IMR-90 (cell line): ENCODE results near the gene PRKN. TPM values are rescaled to one million over a fixed set of nuclear protein-coding genes. Genes with fewer than 3 reads are reported as not detected.

Source experiments
- ATAC-seq: fragments of 200-7000 bp; cut with Tn5 transposase; 2 replicates; pipeline ENCODE4 v1.9.1; 2020; ENCODE audit warnings: low read depth, mild to moderate bottlenecking, moderate library complexity
- BruUV-seq: library from RNA; stranded (reverse); fragments of 400-500 nt; replicated peaks from 2 replicates; lab custom pipeline; 2021; lab: Mats Ljungman, UMichigan
- CTCF ChIA-PET: fragments of 300-600 bp; formaldehyde crosslinking; extraction: SDS; loops from one replicate; lab custom pipeline; 2021; ENCODE audit warnings: antibody characterized with exemption; lab: Yijun Ruan, JAX
- POLR2A ChIA-PET: fragments of 300-600 bp; sonication (Branson Sonifier 250); formaldehyde crosslinking; loops from one replicate; lab custom pipeline; 2022; ENCODE audit warnings: antibody characterized with exemption; ENCODE audit not compliant: unreplicated experiment; lab: Charles Lee
- DNase-seq: peaks from one replicate; pipeline ENCODE4 v3.0.0; 2013
- H2AFZ ChIP-seq: replicated peaks from 2 replicates; pipeline ENCODE3; 2013; ENCODE audit warnings: low read length, mild to moderate bottlenecking; ENCODE audit not compliant: poor library complexity
- H2AK5ac ChIP-seq: 2 replicates; pipeline ENCODE4 v1.6.1; 2013; ENCODE audit warnings: low read depth, low read length, inconsistent platforms
- H2AK9ac ChIP-seq: replicated peaks from 2 replicates; pipeline ENCODE3; 2013; ENCODE audit warnings: mild to moderate bottlenecking, low read depth, low read length, moderate library complexity; ENCODE audit not compliant: poor library complexity
- H2BK120ac ChIP-seq: 2 replicates; pipeline ENCODE4 v1.6.1; 2013; ENCODE audit warnings: low read depth, low read length, inconsistent platforms
- H2BK15ac ChIP-seq: 3 replicates; pipeline ENCODE4 v1.6.1; 2013; ENCODE audit warnings: low read depth, low read length, inconsistent platforms
- H2BK20ac ChIP-seq: 2 replicates; pipeline ENCODE4 v1.6.1; 2013; ENCODE audit warnings: low read depth, mild to moderate bottlenecking, inconsistent platforms, low read length, moderate library complexity
- H2BK5ac ChIP-seq: 2 replicates; pipeline ENCODE4 v1.6.1; 2013; ENCODE audit warnings: mild to moderate bottlenecking, low read depth, low read length, inconsistent platforms; ENCODE audit not compliant: poor library complexity, severe bottlenecking
- H3K14ac ChIP-seq: replicated peaks from 2 replicates; pipeline ENCODE4 v1.6.1; 2013; ENCODE audit warnings: low read depth, low read length, inconsistent platforms
- H3K18ac ChIP-seq: 2 replicates; pipeline ENCODE4 v1.6.1; 2013; ENCODE audit warnings: low read depth, low read length, control low read depth
- H3K23ac ChIP-seq: 2 replicates; pipeline ENCODE4 v1.6.1; 2013; ENCODE audit warnings: low read depth, low read length, inconsistent platforms
- H3K27ac ChIP-seq: 2 replicates; pipeline ENCODE4 v1.5.1; 2013; ENCODE audit warnings: mild to moderate bottlenecking, control low read depth, low read length; ENCODE audit not compliant: insufficient read depth
- H3K27me3 ChIP-seq: 2 replicates; pipeline ENCODE4 v1.6.1; 2013; ENCODE audit warnings: low read length; ENCODE audit not compliant: control insufficient read depth, insufficient read depth
- H3K36me3 ChIP-seq: 2 replicates; pipeline ENCODE4 v1.6.1; 2013; ENCODE audit warnings: low read length, mixed read lengths; ENCODE audit not compliant: control insufficient read depth, insufficient read depth
- H3K4ac ChIP-seq: 2 replicates; pipeline ENCODE4 v1.6.1; 2013; ENCODE audit warnings: low read depth, low read length, inconsistent platforms
- H3K4me1 ChIP-seq: 2 replicates; pipeline ENCODE4 v1.6.1; 2013; ENCODE audit warnings: low read length, mixed read lengths; ENCODE audit not compliant: control insufficient read depth, insufficient read depth
- H3K4me2 ChIP-seq: 2 replicates; pipeline ENCODE4 v1.6.1; 2013; ENCODE audit warnings: low read depth, mild to moderate bottlenecking, control low read depth, low read length, moderate library complexity
- H3K4me3 ChIP-seq: 2 replicates; pipeline ENCODE4 v1.5.1; 2013; ENCODE audit warnings: low read depth, mild to moderate bottlenecking, control low read depth, low read length, moderate library complexity; ENCODE audit not compliant: insufficient read depth
- H3K56ac ChIP-seq: 2 replicates; pipeline ENCODE4 v1.6.1; 2013; ENCODE audit warnings: low read length, inconsistent platforms; ENCODE audit not compliant: insufficient read depth; ENCODE audit errors: extremely low read depth
- H3K79me1 ChIP-seq, 2 experiments: 2 replicates each; pipeline ENCODE4 v1.6.1; 2013; ENCODE audit warnings: low read length in 2 of 2, inconsistent platforms in 1 of 2, low read depth in 1 of 2
- H3K9ac ChIP-seq: 2 replicates; pipeline ENCODE4 v1.6.1; 2013; ENCODE audit warnings: low read depth, low read length, control low read depth
- H3K9me1 ChIP-seq: 2 replicates; pipeline ENCODE4 v1.6.1; 2013; ENCODE audit warnings: low read length, inconsistent platforms; ENCODE audit not compliant: insufficient read depth
- H3K9me3 ChIP-seq: 2 replicates; pipeline ENCODE4 v1.6.1; 2013; ENCODE audit warnings: low read length; ENCODE audit not compliant: control insufficient read depth, insufficient read depth
- H4K20me1 ChIP-seq: 2 replicates; pipeline ENCODE4 v1.6.1; 2013; ENCODE audit warnings: low read length, inconsistent platforms; ENCODE audit not compliant: insufficient read depth
- H4K5ac ChIP-seq: 2 replicates; pipeline ENCODE4 v1.6.1; 2013; ENCODE audit warnings: mild to moderate bottlenecking, low read depth, low read length, control low read depth
- H4K8ac ChIP-seq, 2 experiments: 2 replicates each; pipeline ENCODE4 v1.6.1; 2013; ENCODE audit warnings: low read depth in 2 of 2, low read length in 2 of 2, control low read depth in 1 of 2, inconsistent platforms in 1 of 2
- H4K91ac ChIP-seq: 2 replicates; pipeline ENCODE4 v1.6.1; 2013; ENCODE audit warnings: low read depth, low read length, inconsistent platforms; ENCODE audit not compliant: insufficient read depth
- BHLHE40 ChIP-seq: fragments of 150-350 bp; IDR thresholded peaks from 2 replicates; pipeline ENCODE4 v1.6.1; 2016; ENCODE audit warnings: mild to moderate bottlenecking, low read depth, low read length
- CEBPB ChIP-seq: IDR thresholded peaks from 2 replicates; pipeline ENCODE4 v1.6.1; 2012; ENCODE audit warnings: low read depth, low read length, improper control_type of control experiment
- CHD1 ChIP-seq: IDR thresholded peaks from 2 replicates; pipeline ENCODE4 v1.6.1; 2012; ENCODE audit warnings: low read depth, low read length, improper control_type of control experiment
- CTCF ChIP-seq: conservative IDR thresholded peaks from 2 replicates; pipeline ENCODE4 v1.5.1; 2012; ENCODE audit warnings: mild to moderate bottlenecking, low read depth, low read length, improper control_type of control experiment
- ELK1 ChIP-seq: fragments of 150-350 bp; IDR thresholded peaks from 2 replicates; pipeline ENCODE4 v1.6.1; 2016; ENCODE audit warnings: low read depth, mild to moderate bottlenecking, low read length, moderate library complexity, borderline replicate concordance
- FOS ChIP-seq: fragments of 150-350 bp; IDR thresholded peaks from 2 replicates; pipeline ENCODE4 v1.6.1; 2016; ENCODE audit warnings: low read depth, low read length
- MAFK ChIP-seq: IDR thresholded peaks from 2 replicates; pipeline ENCODE4 v1.6.1; 2012; ENCODE audit warnings: low read depth, low read length, improper control_type of control experiment
- MAZ ChIP-seq: IDR thresholded peaks from 2 replicates; pipeline ENCODE4 v1.6.1; 2012; ENCODE audit warnings: low read depth, mild to moderate bottlenecking, low read length, improper control_type of control experiment, moderate library complexity, borderline replicate concordance
- MXI1 ChIP-seq: IDR thresholded peaks from 2 replicates; pipeline ENCODE4 v1.6.1; 2012; ENCODE audit warnings: low read depth, mild to moderate bottlenecking, low read length, moderate library complexity, borderline replicate concordance
- NFE2L2 ChIP-seq: fragments of 150-350 bp; IDR thresholded peaks from 2 replicates; pipeline ENCODE4 v1.6.1; 2016; ENCODE audit warnings: low read depth, mild to moderate bottlenecking, low read length
- POLR2A ChIP-seq: IDR thresholded peaks from 2 replicates; pipeline ENCODE4 v1.6.1; 2012; ENCODE audit warnings: mild to moderate bottlenecking, low read depth, low read length
- RAD21 ChIP-seq: IDR thresholded peaks from 2 replicates; pipeline ENCODE4 v1.6.1; 2012; ENCODE audit warnings: low read length, improper control_type of control experiment
- RCOR1 ChIP-seq: IDR thresholded peaks from 2 replicates; pipeline ENCODE4 v1.6.1; 2012; ENCODE audit warnings: mild to moderate bottlenecking, low read length, improper control_type of control experiment; ENCODE audit not compliant: insufficient replicate concordance
- RFX5 ChIP-seq: IDR thresholded peaks from 2 replicates; pipeline ENCODE4 v1.8.0; 2012; ENCODE audit warnings: low read depth, mild to moderate bottlenecking, low read length, moderate library complexity
- SMC3 ChIP-seq: fragments of 150-350 bp; IDR thresholded peaks from 2 replicates; pipeline ENCODE4 v1.6.1; 2016; ENCODE audit warnings: low read depth, mild to moderate bottlenecking, antibody characterized with exemption, low read length, moderate library complexity
- USF2 ChIP-seq: fragments of 150-350 bp; IDR thresholded peaks from 2 replicates; pipeline ENCODE4 v1.6.1; 2017; ENCODE audit warnings: mild to moderate bottlenecking, antibody characterized with exemption, low read length, low read depth
- WGBS, 2 experiments: methylation state at CpG; one replicate each; pipeline versions ENCODE4 v1.1.5 to v1.1.7; 2013; ENCODE audit warnings: missing lambda C conversion rate in 2 of 2; ENCODE audit not compliant: insufficient read length in 1 of 2; ENCODE audit errors: extremely low coverage in 2 of 2; 5-methylcytosine and 5-hydroxymethylcytosine counted together
- dilution Hi-C: fragments of 300-500 bp; cut with HindIII; formaldehyde crosslinking; loops from one replicate; pipeline ENCODE4 v1.14.3; 2018; ENCODE audit warnings: low sequenced_read_pairs; ENCODE audit not compliant: unreplicated experiment
- in situ Hi-C: fragments of 300-500 bp; cut with MboI; formaldehyde crosslinking; loops from 3 replicates; pipeline ENCODE4 v1.14.3; 2019; ENCODE audit warnings: low sequenced_read_pairs, inconsistent platforms, mixed read lengths
- intact Hi-C: fragments of 100-400 bp; cut with micrococcal nuclease; formaldehyde crosslinking; loops from 2 replicates; pipeline ENCODE4 v1.10.0; 2022
- polyA plus RNA-seq, 3 experiments: library from polyadenylated mRNA; depleted of rRNA; stranded (reverse); fragments of >200 nt; gene quantifications; 2 replicates each; pipeline ENCODE4 v1.2.3, GENCODE V29; 2012; ENCODE audit warnings: low replicate concordance in 1 of 3
- total RNA-seq: library from RNA; depleted of rRNA; stranded (reverse); fragments of >200 nt; gene quantifications from 2 replicates; pipeline ENCODE4 v1.2.3, GENCODE V29; 2012

The PRKN gene
- total and polyA plus RNA-seq, 2 of the 4 experiments (the other 2 are of a cell fraction): 0.15 to 0.18 TPM

GRCh38 chr6:162441991-162442390 lies 285.6 kb downstream of the PRKN start:
- no peaks in the 10 kb centered on the region for H3K27me3 ChIP-seq
- TF ChIP-seq MAZ (no peak), POLR2A (no peak), CHD1 (no peak), USF2 (no peak), RCOR1 (no peak), MXI1 (no peak), FOS (no peak), SMC3 (no peak), MAFK (no peak), CEBPB (no peak), RFX5 (no peak), CTCF (no peak), BHLHE40 (no peak), NFE2L2 (no peak), ELK1 (no peak), RAD21 (no peak)
- no CpG with 5 or more reads among the region's 5 CpGs for WGBS, 2 experiments
- H2BK5ac ChIP-seq: no peak overlapping the region
- CTCF ChIA-PET: no interaction called here
- no peak overlapping the region for H2BK120ac ChIP-seq
- no peaks in the 10 kb centered on the region for H3K9me1 ChIP-seq
- ATAC-seq (no peak), DNase-seq (no peak)
- H4K5ac ChIP-seq: no peak overlapping the region
- H4K91ac ChIP-seq: no peak overlapping the region
- H4K8ac ChIP-seq: no peak overlapping the region
- no peak overlapping the region for H3K23ac ChIP-seq
- dilution Hi-C loops (no loop called here), intact Hi-C loops (no loop called here), in situ Hi-C loops (no loop called here)
- no peaks in the 10 kb centered on the region for H4K20me1 ChIP-seq
- no peaks in the 10 kb centered on the region for H3K36me3 ChIP-seq
- no peaks in the 10 kb centered on the region for H3K4me1 ChIP-seq
- H3K4me3 ChIP-seq: no peak overlapping the region
- H3K56ac ChIP-seq: no peak overlapping the region
- POLR2A ChIA-PET: no interaction called here
- no peak overlapping the region for H3K9ac ChIP-seq
- H2BK15ac ChIP-seq: no peak overlapping the region
- H2AK9ac ChIP-seq: no peak overlapping the region
- H3K79me1 ChIP-seq: no peaks in the 10 kb centered on the region
- H3K4ac ChIP-seq: no peak overlapping the region
- H3K18ac ChIP-seq: no peak overlapping the region
- no peak overlapping the region for H3K4me2 ChIP-seq
- H2AFZ ChIP-seq: no peak overlapping the region
- no peak overlapping the region for H2AK5ac ChIP-seq
- H2BK20ac ChIP-seq: no peak overlapping the region
- no TSS peak for BruUV-seq
- no peak overlapping the region for H3K27ac ChIP-seq
- no peak overlapping the region for H3K14ac ChIP-seq
- H3K9me3 ChIP-seq: peaks cover 15% of the 10 kb centered on the region
